Activated CD4-positive, alpha-beta T cell treated with anti-CD3 and anti-CD28 coated beads for 4 hours (primary cell): Measurements from ENCODE around the gene TBC1D4.
A peak's percentile ranks its signal among the peaks of the same experiment; 100 is the strongest.

Experiments used
- DNase-seq, 2 donors: peaks; one replicate each; pipeline ENCODE4 v3.0.0-alpha.2; 2020

Gene TBC1D4

GRCh38 chr13:75384879-75385707 is 96.9 kb downstream of the TBC1D4 start:
- DNase-seq, result no peak

GRCh38 chr13:75383064-75383715 is 98.8 kb downstream of the TBC1D4 start:
- no peak for DNase-seq

- DNase-seq, result no peak
Measured at GRCh38 chr13:75378301-75378700, 103.7 kb downstream of the TBC1D4 start.

GRCh38 chr13:75376792-75377402 is 105.1 kb downstream of the TBC1D4 start:
- no peak for DNase-seq

- DNase-seq, result no peak
Measured at GRCh38 chr13:75375329-75375728, 106.6 kb downstream of the TBC1D4 start.

- DNase-seq, result no peak
Measured at GRCh38 chr13:75373988-75374387, 108.0 kb downstream of the TBC1D4 start.

- no peak for DNase-seq
Measured at GRCh38 chr13:75372923-75373841, 108.8 kb downstream of the TBC1D4 start.

GRCh38 chr13:75372517-75372916 is 109.5 kb downstream of the TBC1D4 start:
- DNase-seq, result peak in 1 of 2 donors; percentile 12

- DNase-seq, result no peak
Measured at GRCh38 chr13:75371203-75371602, 110.8 kb downstream of the TBC1D4 start.

- DNase-seq, result no peak
Measured at GRCh38 chr13:75370774-75371173, 111.2 kb downstream of the TBC1D4 start.

- no peak for DNase-seq
Measured at GRCh38 chr13:75369981-75370380, 112.0 kb downstream of the TBC1D4 start.

GRCh38 chr13:75368167-75368566 is 113.8 kb downstream of the TBC1D4 start:
- DNase-seq, result no peak

GRCh38 chr13:75366380-75367280 is 115.3 kb downstream of the TBC1D4 start:
- no peak for DNase-seq

GRCh38 chr13:75365724-75366173 is 116.2 kb downstream of the TBC1D4 start:
- DNase-seq, result peak in 1 of 2 donors; percentile 15

GRCh38 chr13:75364131-75364713 is 117.7 kb downstream of the TBC1D4 start:
- DNase-seq, result no peak

- no peak for DNase-seq
Measured at GRCh38 chr13:75363371-75363770, 118.6 kb downstream of the TBC1D4 start.

GRCh38 chr13:75362026-75362425 is 119.9 kb downstream of the TBC1D4 start:
- no peak for DNase-seq

- DNase-seq, result no peak
Measured at GRCh38 chr13:75360170-75360569, 121.8 kb downstream of the TBC1D4 start.

- DNase-seq, result no peak
Measured at GRCh38 chr13:75359266-75359665, 122.7 kb downstream of the TBC1D4 start.

- peak; percentile 54 to 59 for DNase-seq
Measured at GRCh38 chr13:75357576-75358289, 124.2 kb downstream of the TBC1D4 start.
